Stimulated activated CD4-positive, alpha-beta T cell treated with anti-CD3 and anti-CD28 coated beads, TNF-alpha, amount 100 ng/mL, for 4 hours (primary cell): Measurements from ENCODE around the gene SCART1.
"Not testable (repeated sequence)": the region's sequence is repeated elsewhere in the genome, so short reads cannot be mapped to it uniquely, and the experiment has no call there.

Source experiments
- DNase-seq, 3 experiments: peaks; one replicate each; pipeline ENCODE4 v3.0.0-alpha.2; 2020; ENCODE audit warnings: low read depth in 3 of 3

SCART1 gene

GRCh38 chr10:133456041-133456951 is 2.6 kb downstream of the SCART1 start:
- no peak for DNase-seq

GRCh38 chr10:133457100-133457841 is 3.5 kb downstream of the SCART1 start:
- DNase-seq, result no peak

GRCh38 chr10:133458021-133458709 is 4.4 kb downstream of the SCART1 start:
- DNase-seq, result no peak

GRCh38 chr10:133458710-133459453 is 5.1 kb downstream of the SCART1 start:
- DNase-seq, result no peak

- DNase-seq, result no peak
Observed at GRCh38 chr10:133459454-133460207, 5.9 kb downstream of the SCART1 start.

GRCh38 chr10:133460208-133460769 is 6.5 kb downstream of the SCART1 start:
- no peak for DNase-seq

- no peak for DNase-seq
Observed at GRCh38 chr10:133461027-133461426, 7.3 kb downstream of the SCART1 start.

GRCh38 chr10:133461841-133462240 is 8.1 kb downstream of the SCART1 start:
- DNase-seq, result no peak

- no peak for DNase-seq
Observed at GRCh38 chr10:133462512-133463305, 9.0 kb downstream of the SCART1 start.

- DNase-seq, result no peak
Observed at GRCh38 chr10:133464582-133465031, 10.9 kb downstream of the SCART1 start.

- no peak for DNase-seq
Observed at GRCh38 chr10:133465191-133465949, 11.6 kb downstream of the SCART1 start.

GRCh38 chr10:133465950-133466474 is 12.3 kb downstream of the SCART1 start:
- no peak for DNase-seq

GRCh38 chr10:133466683-133467275 is 13.0 kb downstream of the SCART1 start:
- DNase-seq, result no peak

GRCh38 chr10:133467286-133467911 is 13.7 kb downstream of the SCART1 start:
- no peak for DNase-seq

GRCh38 chr10:133469205-133469604 is 15.5 kb downstream of the SCART1 start:
- not testable (repeated sequence) for DNase-seq

- no peak for DNase-seq
Observed at GRCh38 chr10:133471300-133472109, 17.8 kb downstream of the SCART1 start.

- no peak for DNase-seq
Observed at GRCh38 chr10:133473270-133473669, 19.5 kb downstream of the SCART1 start.
